Measurements from ENCODE around the gene CACNA2D4.

Gene CACNA2D4

GRCh38 chr12:1927751-1928351 lies 9.4 kb upstream of the CACNA2D4 start:
- TF ChIP-seq CTCF (IDR thresholded peaks at IDR 0.05; ENCODE audit: control insufficient read depth, extremely low read depth, insufficient read depth) = no peak
- DNase-seq (ENCODE audit: low read depth) = no peak
- H3K4me3 ChIP-seq (ENCODE audit: low read depth, low read length) = no peak overlapping the region

GRCh38 chr12:1927051-1927680 lies 8.7 kb upstream of the CACNA2D4 start:
- H3K4me3 ChIP-seq (ENCODE audit: low read depth, low read length) = no peak overlapping the region
- DNase-seq (ENCODE audit: low read depth) = no peak
- TF ChIP-seq CTCF (IDR thresholded peaks at IDR 0.05; ENCODE audit: control insufficient read depth, extremely low read depth, insufficient read depth) = no peak

GRCh38 chr12:1926251-1926657 lies 7.8 kb upstream of the CACNA2D4 start:
- no peak for TF ChIP-seq CTCF (IDR thresholded peaks at IDR 0.05; ENCODE audit: control insufficient read depth, extremely low read depth, insufficient read depth)
- DNase-seq (ENCODE audit: low read depth) = no peak
- no peak overlapping the region for H3K4me3 ChIP-seq (ENCODE audit: low read depth, low read length)

GRCh38 chr12:1925684-1926006 lies 7.2 kb upstream of the CACNA2D4 start:
- no peak for DNase-seq (ENCODE audit: low read depth)
- H3K4me3 ChIP-seq (ENCODE audit: low read depth, low read length) = no peak overlapping the region
- TF ChIP-seq CTCF (IDR thresholded peaks at IDR 0.05; ENCODE audit: control insufficient read depth, extremely low read depth, insufficient read depth) = no peak

- DNase-seq (ENCODE audit: low read depth) = no peak
- no peak for TF ChIP-seq CTCF (IDR thresholded peaks at IDR 0.05; ENCODE audit: control insufficient read depth, extremely low read depth, insufficient read depth)
- H3K4me3 ChIP-seq (ENCODE audit: low read depth, low read length) = no peak overlapping the region
Observed at GRCh38 chr12:1924996-1925683, 6.7 kb upstream of the CACNA2D4 start.

- DNase-seq (ENCODE audit: low read depth) = no peak
- TF ChIP-seq CTCF (IDR thresholded peaks at IDR 0.05; ENCODE audit: control insufficient read depth, extremely low read depth, insufficient read depth) = no peak
- H3K4me3 ChIP-seq (ENCODE audit: low read depth, low read length) = no peak overlapping the region
Observed at GRCh38 chr12:1922985-1923384, 4.5 kb upstream of the CACNA2D4 start.

Data from LNCaP clone FGC (cell line).